GM12878 (cell line): ENCODE results near the gene PRR35. TPM values are rescaled to one million over a fixed set of nuclear protein-coding genes. Genes with fewer than 3 reads are reported as not detected.

Experiments
- ATAC-seq: fragments of 200-7000 bp; cut with Tn5 transposase; 3 replicates; pipeline ENCODE4 v1.9.1; 2020; ENCODE audit warnings: mild to moderate bottlenecking, moderate library complexity
- BruUV-seq: library from RNA; stranded (reverse); fragments of 400-500 nt; replicated peaks from 2 replicates; lab custom pipeline; 2021; lab: Mats Ljungman, UMichigan
- CTCF ChIA-PET: fragments of 300-600 bp; sonication (Branson Sonifier 250); formaldehyde crosslinking; extraction: SDS; loops from one replicate; lab custom pipeline; 2021; ENCODE audit warnings: inconsistent platforms; lab: Yijun Ruan, JAX
- POLR2A ChIA-PET: fragments of 350-600 bp; formaldehyde crosslinking; extraction: SDS; loops from one replicate; lab custom pipeline; 2021; ENCODE audit warnings: inconsistent platforms; lab: Charles Lee
- RAD21 ChIA-PET: fragments of 300-600 bp; sonication (Branson Sonifier 250); formaldehyde crosslinking; loops from one replicate; lab custom pipeline; 2023; ENCODE audit warnings: antibody characterized with exemption; ENCODE audit not compliant: unreplicated experiment; lab: Charles Lee
- SMC1A ChIA-PET: fragments of 300-600 bp; sonication (Branson Sonifier 250); formaldehyde crosslinking; loops from one replicate; lab custom pipeline; 2023; ENCODE audit not compliant: unreplicated experiment, uncharacterized antibody; lab: Charles Lee
- DNase-seq: peaks from one replicate; pipeline ENCODE4 v3.0.0-alpha.2; 2011; ENCODE audit warnings: low read depth, low spot score
- FAIRE-seq: peaks from 3 replicates; lab custom pipeline; 2011; peaks lifted over from hg19 to GRCh38; lab: Jason Lieb, UNC
- H2AFZ ChIP-seq: 2 replicates; pipeline ENCODE4 v1.6.0; 2011; ENCODE audit warnings: low read depth, low read length, control low read depth; ENCODE audit not compliant: control insufficient read depth
- H3K27ac ChIP-seq: 2 replicates; pipeline ENCODE4 v1.5.1; 2011; ENCODE audit warnings: control low read depth; ENCODE audit not compliant: control insufficient read depth, insufficient read depth
- H3K27me3 ChIP-seq, 2 experiments: replicated peaks in 1 of 2; 2 replicates each; pipeline versions ENCODE4 v1.6.0 to v1.6.1; 2011; ENCODE audit warnings: low read length in 1 of 2; ENCODE audit not compliant: control insufficient read depth in 2 of 2, insufficient read depth in 2 of 2
- H3K36me3 ChIP-seq, 2 experiments: 2 replicates each; pipeline ENCODE4 v1.5.1; 2011; ENCODE audit warnings: low read length in 1 of 2; ENCODE audit not compliant: control insufficient read depth in 2 of 2, insufficient read depth in 2 of 2
- H3K4me1 ChIP-seq: 2 replicates; pipeline ENCODE4 v1.6.1; 2011; ENCODE audit warnings: mild to moderate bottlenecking, low read length, moderate library complexity, mixed read lengths; ENCODE audit not compliant: control insufficient read depth, insufficient read depth
- H3K4me2 ChIP-seq: 2 replicates; pipeline ENCODE4 v1.6.0; 2011; ENCODE audit warnings: control low read depth; ENCODE audit not compliant: control insufficient read depth, insufficient read depth
- H3K4me3 ChIP-seq: fragments of 200-600 bp; sonication (generic); 2 replicates; pipeline ENCODE4 v1.5.1; 2016
- H3K79me2 ChIP-seq: 2 replicates; pipeline ENCODE4 v1.6.0; 2011; ENCODE audit warnings: low read length; ENCODE audit not compliant: control insufficient read depth, insufficient read depth
- H3K9ac ChIP-seq: 2 replicates; pipeline ENCODE4 v1.8.0; 2011; ENCODE audit warnings: low read length, control low read depth, mixed read lengths; ENCODE audit not compliant: control insufficient read depth, insufficient read depth
- H3K9me3 ChIP-seq: replicated peaks from 3 replicates; pipeline ENCODE4 v1.5.1; 2011; ENCODE audit warnings: mild to moderate bottlenecking, low read length; ENCODE audit not compliant: control insufficient read depth, insufficient read depth
- H4K20me1 ChIP-seq: 2 replicates; pipeline ENCODE4 v1.6.0; 2011; ENCODE audit not compliant: control insufficient read depth, insufficient read depth
- BCL11A ChIP-seq: IDR thresholded peaks from 2 replicates; pipeline ENCODE4 v1.6.1; 2011; ENCODE audit warnings: low read depth, low read length
- GABPA ChIP-seq: IDR thresholded peaks from 2 replicates; pipeline ENCODE4 v1.6.1; 2014; ENCODE audit warnings: antibody characterized with exemption, low read depth, mild to moderate bottlenecking, inconsistent platforms
- MYB ChIP-seq: fragments of 150-350 bp; IDR thresholded peaks from 2 replicates; pipeline ENCODE4 v1.6.1; 2014; ENCODE audit warnings: mild to moderate bottlenecking, low read depth, low read length, borderline replicate concordance
- POLR2AphosphoS2 ChIP-seq: IDR thresholded peaks from 2 replicates; pipeline ENCODE4 v1.6.1; 2011; ENCODE audit warnings: low read depth, mild to moderate bottlenecking, low read length, improper control_type of control experiment, moderate library complexity
- RB1 ChIP-seq: fragments of 450-650 bp; formaldehyde crosslinking; IDR thresholded peaks from 2 replicates; pipeline ENCODE4 v1.6.1; 2017; ENCODE audit warnings: mild to moderate bottlenecking, borderline replicate concordance
- SMAD1 ChIP-seq: fragments of 450-650 bp; IDR thresholded peaks from 2 replicates; pipeline ENCODE4 v1.6.1; 2018; ENCODE audit warnings: mild to moderate bottlenecking, low read depth; ENCODE audit not compliant: partially characterized antibody
- WGBS: methylation state at CpG from one replicate; pipeline ENCODE4 v1.1.6; 2016; ENCODE audit warnings: low lambda C conversion rate; ENCODE audit not compliant: insufficient replicate concordance, insufficient coverage; ENCODE audit errors: missing lambda C conversion rate; 5-methylcytosine and 5-hydroxymethylcytosine counted together
- in situ Hi-C: fragments of 300-500 bp; cut with MboI; formaldehyde crosslinking; loops from 9 replicates; pipeline ENCODE4 v1.14.3; 2018; ENCODE audit warnings: mixed read lengths
- intact Hi-C: fragments of 100-400 bp; cut with micrococcal nuclease; formaldehyde crosslinking; loops from one replicate; pipeline ENCODE4 v1.14.2; 2022; ENCODE audit not compliant: unreplicated experiment
- polyA plus RNA-seq, 11 experiments: library from polyadenylated mRNA; depleted of rRNA in 4 of 11; unstranded in 6 of 11; stranded (reverse) in 5 of 11; fragments of >200 nt; fragmentation: Nextera tagmentation in 4 of 11; fragmentation: Illumina TruSeq in 1 of 11; extraction: Ambion mirVana in 4 of 11; extraction: Trizol in 1 of 11; gene quantifications; 1 replicate in 1 of 11; 2 replicates in 10 of 11; pipeline versions ENCODE4 v1.2.1 to v1.2.3, GENCODE V29; 2011 to 2016; ENCODE audit warnings: inconsistent platforms in 2 of 11, missing spikeins in 2 of 11, low read depth in 1 of 11
- total RNA-seq, 4 experiments: library from RNA; depleted of rRNA in 3 of 4; stranded (reverse); fragments of >200 nt in 3 of 4; fragmentation: Illumina TruSeq in 1 of 4; extraction: Trizol in 1 of 4; gene quantifications; 2 replicates each; pipeline versions ENCODE4 v1.2.1 to v1.2.3, GENCODE V29; 2013 to 2021
- TF ChIP-seq, protein P1 (sequence below): fragments of 450-650 bp; formaldehyde crosslinking; IDR thresholded peaks from 2 replicates; pipeline ENCODE4 v1.4.0; 2020; ENCODE audit warnings: mild to moderate bottlenecking, moderate library complexity

Gene PRR35
- total and polyA plus RNA-seq, 10 of the 15 experiments (the other 5 are each of a cell fraction or from before 2014, with no cell fraction given), result not detected

DNA sequence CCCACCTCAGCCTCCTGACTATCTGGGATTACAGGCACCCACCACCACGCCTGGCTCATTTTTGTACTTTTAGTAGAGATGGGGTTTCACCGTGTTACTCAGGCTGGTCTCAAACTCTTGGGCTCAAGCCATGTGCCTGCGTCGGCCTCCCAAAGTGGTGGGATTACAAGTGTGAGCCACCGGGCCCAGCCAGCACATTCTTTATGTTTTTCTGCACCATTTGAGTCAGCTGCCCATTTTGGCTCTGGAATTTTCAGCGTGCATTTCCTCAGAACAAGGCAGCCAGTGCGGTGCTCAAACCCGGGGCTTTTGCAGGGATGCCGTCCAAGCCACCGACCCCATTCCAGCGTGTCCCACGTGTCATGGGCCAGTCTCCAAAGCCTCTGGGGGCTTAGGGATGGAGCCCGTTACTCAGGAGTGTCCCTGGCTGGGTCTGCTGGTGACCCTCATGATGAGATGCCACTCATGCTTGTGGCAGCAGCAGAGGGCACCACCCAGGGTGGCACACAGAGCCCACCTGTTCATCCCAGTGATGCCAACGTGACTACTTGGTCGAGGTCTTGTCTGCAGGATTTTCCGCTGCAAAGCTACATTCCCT lies 26.0 kb downstream of the PRR35 start:
- POLR2A ChIA-PET, result no interaction called here
- no peaks in the 10 kb centered on the region for H3K36me3 ChIP-seq
- DNase-seq, result no peak
- no peak overlapping the region for H3K9ac ChIP-seq
- RAD21 ChIA-PET, result no interaction called here
- H3K27ac ChIP-seq, result no peak overlapping the region
- no peak overlapping the region for H2AFZ ChIP-seq
- peaks cover 26% of the 10 kb centered on the region for H3K79me2 ChIP-seq
- no TSS peak for BruUV-seq
- H3K27me3 ChIP-seq, result no peaks in the 10 kb centered on the region
- no peak overlapping the region for H3K4me2 ChIP-seq
- no peaks in the 10 kb centered on the region for H4K20me1 ChIP-seq
- CTCF ChIA-PET, result no interaction called here
- intact Hi-C loops, result no loop called here
- TF ChIP-seq MYB (no peak), RB1 (no peak), SMAD1 (no peak), BCL11A (no peak), POLR2AphosphoS2 (0 out of 2 replicates have a peak, but pooled peaks have one; percentile 16), GABPA (no peak)
- TF ChIP-seq, protein P1, sequence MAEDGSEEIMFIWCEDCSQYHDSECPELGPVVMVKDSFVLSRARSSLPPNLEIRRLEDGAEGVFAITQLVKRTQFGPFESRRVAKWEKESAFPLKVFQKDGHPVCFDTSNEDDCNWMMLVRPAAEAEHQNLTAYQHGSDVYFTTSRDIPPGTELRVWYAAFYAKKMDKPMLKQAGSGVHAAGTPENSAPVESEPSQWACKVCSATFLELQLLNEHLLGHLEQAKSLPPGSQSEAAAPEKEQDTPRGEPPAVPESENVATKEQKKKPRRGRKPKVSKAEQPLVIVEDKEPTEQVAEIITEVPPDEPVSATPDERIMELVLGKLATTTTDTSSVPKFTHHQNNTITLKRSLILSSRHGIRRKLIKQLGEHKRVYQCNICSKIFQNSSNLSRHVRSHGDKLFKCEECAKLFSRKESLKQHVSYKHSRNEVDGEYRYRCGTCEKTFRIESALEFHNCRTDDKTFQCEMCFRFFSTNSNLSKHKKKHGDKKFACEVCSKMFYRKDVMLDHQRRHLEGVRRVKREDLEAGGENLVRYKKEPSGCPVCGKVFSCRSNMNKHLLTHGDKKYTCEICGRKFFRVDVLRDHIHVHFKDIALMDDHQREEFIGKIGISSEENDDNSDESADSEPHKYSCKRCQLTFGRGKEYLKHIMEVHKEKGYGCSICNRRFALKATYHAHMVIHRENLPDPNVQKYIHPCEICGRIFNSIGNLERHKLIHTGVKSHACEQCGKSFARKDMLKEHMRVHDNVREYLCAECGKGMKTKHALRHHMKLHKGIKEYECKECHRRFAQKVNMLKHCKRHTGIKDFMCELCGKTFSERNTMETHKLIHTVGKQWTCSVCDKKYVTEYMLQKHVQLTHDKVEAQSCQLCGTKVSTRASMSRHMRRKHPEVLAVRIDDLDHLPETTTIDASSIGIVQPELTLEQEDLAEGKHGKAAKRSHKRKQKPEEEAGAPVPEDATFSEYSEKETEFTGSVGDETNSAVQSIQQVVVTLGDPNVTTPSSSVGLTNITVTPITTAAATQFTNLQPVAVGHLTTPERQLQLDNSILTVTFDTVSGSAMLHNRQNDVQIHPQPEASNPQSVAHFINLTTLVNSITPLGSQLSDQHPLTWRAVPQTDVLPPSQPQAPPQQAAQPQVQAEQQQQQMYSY (CRISPR knock-in tag), result no peak
- H3K9me3 ChIP-seq, result no peaks in the 10 kb centered on the region
- ATAC-seq, result no peak
- no peak for FAIRE-seq
- SMC1A ChIA-PET, result no interaction called here
- no peak overlapping the region for H3K4me3 ChIP-seq
- in situ Hi-C loops, result no loop called here
- 69% methylated on average over 16 of the region's 16 CpGs for WGBS
- peaks cover 13% of the 10 kb centered on the region for H3K4me1 ChIP-seq
